ENCODE measurements around the gene CPSF3.

GRCh38 chr2:9488583-9489547, 65.4 kb downstream of the CPSF3 start:
- TF ChIP-seq CTCF (conservative IDR thresholded peaks at IDR 0.05): no peak
- TF ChIP-seq ZFX (IDR thresholded peaks at IDR 0.05): no peak
